T-helper 1 cell (primary cell): ENCODE results near the gene GNAI2.

Experiments used
- DNase-seq, 5 donors: peaks; one replicate each; pipeline ENCODE4 v3.0.0-alpha.2; 2012 to 2020
- total RNA-seq, 4 donors: gene quantifications; one replicate each; lab custom pipeline; 2026; lab: John Stamatoyannopoulos, UW

Gene GNAI2
- total RNA-seq = 233 to 304 (median 288) reads per million in 4 donors

GRCh38 chr3:50235716-50236483 lies at the start of gene GNAI2:
GNAI2 (plus strand) TSS chr3:50236204; CDS start chr3:50236336, 132 bp downstream.
- DNase-seq = peak; percentile 97 to 99 (median 99)

GRCh38 chr3:50187750-50188149 lies 48.3 kb upstream of the GNAI2 start:
- no peak for DNase-seq

- peak in 1 of 5 donors; percentile 28 for DNase-seq
These were observed 46.7 kb upstream of the GNAI2 start for GRCh38 chr3:50189274-50189673.

GRCh38 chr3:50189989-50190388 lies 46.0 kb upstream of the GNAI2 start:
- no peak for DNase-seq

DNA sequence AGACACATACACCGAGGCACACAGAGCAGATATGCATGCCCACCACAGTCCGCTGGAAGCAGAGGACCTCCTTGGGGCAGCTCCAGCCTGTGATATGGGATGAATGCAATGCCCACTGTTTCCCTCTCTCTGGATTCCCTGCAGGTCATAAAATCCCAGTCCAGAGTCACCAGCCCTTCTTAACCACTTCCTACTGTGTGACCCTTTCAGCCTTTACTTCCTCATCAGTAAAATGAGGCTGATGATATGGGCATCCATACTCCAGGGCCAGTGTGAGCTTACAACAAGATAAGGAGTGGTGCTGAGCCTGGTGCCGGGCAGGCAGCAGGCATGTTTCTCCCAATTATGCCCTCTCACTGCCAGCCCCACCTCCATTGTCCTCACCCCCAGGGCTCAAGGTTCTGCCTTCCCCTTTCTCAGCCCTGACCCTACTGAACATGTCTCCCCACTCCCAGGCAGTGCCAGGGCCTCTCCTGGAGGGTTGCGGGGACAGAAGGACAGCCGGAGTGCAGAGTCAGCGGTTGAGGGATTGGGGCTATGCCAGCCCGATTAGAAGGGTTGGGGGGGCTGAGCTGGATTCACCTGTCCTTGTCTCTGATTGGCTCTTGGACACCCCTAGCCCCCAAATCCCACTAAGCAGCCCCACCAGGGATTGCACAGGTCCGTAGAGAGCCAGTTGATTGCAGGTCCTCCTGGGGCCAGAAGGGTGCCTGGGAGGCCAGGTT lies 44.9 kb upstream of the GNAI2 start, which contains the start of gene GNAT1:
Gene GNAT1 (plus strand): TSS at position 675 of the 725 bp plus-strand sequence. CDS start 116 bp downstream, outside the sequence.
- no peak for DNase-seq

- DNase-seq = no peak
These were observed 43.9 kb upstream of the GNAI2 start for GRCh38 chr3:50192124-50192523.

DNA sequence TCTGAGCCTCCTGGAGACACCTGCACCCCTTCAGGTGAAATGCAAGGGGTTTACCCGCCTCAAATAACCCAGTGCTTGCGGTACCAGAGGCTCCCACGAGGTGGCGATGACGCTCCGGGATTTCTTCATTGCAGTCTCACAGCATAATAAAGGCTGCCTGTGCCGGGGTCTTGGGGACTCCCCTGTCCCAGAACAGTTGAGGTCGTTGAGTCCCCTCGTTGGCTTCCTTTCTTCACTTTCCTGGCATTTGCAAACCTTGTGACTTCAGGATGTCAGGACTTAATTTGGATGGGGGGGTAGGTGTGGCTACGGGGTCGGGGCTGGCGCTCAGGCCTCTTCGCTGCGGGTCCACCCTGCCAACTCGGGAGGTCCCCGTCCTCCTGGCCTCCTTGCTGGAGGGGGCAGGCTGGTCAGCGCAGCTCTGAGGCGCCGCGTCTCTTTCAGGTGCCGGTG lies 43.3 kb upstream of the GNAI2 start:
- DNase-seq = peak; percentile 58 to 84 (median 65)

DNA sequence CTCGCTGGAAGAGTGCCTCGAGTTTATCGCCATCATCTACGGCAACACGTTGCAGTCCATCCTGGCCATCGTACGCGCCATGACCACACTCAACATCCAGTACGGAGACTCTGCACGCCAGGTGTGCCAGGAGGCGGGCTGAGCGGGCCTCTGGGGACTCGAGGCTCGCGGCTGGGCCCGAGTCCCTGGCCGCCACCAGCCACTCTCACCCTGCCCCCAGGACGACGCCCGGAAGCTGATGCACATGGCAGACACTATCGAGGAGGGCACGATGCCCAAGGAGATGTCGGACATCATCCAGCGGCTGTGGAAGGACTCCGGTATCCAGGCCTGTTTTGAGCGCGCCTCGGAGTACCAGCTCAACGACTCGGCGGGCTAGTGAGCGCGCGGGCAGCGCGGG lies 42.7 kb upstream of the GNAI2 start:
- DNase-seq = no peak

GRCh38 chr3:50193746-50194127 lies 42.3 kb upstream of the GNAI2 start:
- DNase-seq = no peak

- peak; percentile 73 to 83 (median 82) for DNase-seq
These were observed 41.7 kb upstream of the GNAI2 start for GRCh38 chr3:50194128-50194902.

DNA sequence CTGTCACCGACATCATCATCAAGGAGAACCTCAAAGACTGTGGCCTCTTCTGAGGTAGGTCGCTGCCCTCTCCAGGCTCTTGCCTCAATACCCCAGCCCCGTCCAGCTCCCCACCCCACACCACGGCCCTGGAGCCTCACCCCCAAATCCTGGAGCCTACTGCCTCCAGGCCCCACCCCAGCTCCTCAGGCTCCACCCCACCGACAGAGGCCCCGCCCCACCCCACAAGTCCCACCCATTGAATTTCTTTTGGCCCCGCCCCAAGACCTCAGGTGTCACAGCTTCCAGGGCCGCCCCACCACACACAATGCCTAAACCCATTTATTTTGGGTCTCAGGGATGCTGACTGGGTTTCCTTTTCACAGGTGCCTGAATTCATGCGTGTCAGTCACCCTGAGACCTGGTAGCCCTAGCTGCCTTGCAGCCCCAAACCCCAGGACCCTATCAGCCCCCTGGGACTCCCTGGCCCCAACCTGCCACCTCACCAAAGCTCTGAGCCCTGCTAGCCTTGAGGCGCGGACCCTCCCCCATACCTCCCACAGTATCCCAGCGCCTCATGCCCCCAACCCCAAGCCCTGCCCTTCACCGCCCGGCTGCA lies 41.0 kb upstream of the GNAI2 start:
- peak in 1 of 5 donors; percentile 23 for DNase-seq

DNA sequence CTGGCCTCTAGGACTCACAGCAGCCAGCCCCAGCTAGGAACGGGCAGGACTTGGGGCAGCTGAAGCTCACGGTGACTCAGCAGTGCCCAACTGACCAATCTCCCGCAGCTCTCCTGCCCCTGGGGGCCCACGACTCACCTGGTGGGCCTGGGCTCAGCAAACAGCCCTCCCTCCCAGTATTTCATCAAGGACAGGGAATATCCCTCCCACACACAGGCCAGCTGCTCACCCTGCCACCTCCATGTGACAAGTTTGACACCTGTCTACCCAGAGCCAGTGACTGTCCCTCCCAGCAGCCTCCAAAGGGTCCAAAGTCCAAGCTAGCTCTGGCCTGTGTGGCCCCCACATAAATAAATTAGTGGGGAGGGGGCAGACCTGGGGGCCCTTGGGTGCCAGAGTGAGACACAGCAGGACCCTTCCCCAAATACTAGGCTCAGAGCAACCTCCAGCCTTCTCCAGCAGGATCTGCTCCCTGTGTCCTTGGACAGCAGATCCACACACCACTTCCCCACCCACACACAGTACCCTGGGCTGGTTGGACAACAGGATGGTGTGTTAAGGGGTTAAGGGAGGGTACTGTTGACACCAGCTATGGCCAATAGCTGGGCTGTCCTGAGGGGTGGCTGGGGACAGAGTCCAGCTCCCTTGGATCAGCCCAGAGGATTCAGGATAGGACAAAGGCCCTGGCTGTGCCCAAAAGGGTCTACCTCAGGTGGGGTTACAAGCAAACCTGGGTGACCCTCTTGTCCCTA lies 40.3 kb upstream of the GNAI2 start:
- DNase-seq = no peak

DNA sequence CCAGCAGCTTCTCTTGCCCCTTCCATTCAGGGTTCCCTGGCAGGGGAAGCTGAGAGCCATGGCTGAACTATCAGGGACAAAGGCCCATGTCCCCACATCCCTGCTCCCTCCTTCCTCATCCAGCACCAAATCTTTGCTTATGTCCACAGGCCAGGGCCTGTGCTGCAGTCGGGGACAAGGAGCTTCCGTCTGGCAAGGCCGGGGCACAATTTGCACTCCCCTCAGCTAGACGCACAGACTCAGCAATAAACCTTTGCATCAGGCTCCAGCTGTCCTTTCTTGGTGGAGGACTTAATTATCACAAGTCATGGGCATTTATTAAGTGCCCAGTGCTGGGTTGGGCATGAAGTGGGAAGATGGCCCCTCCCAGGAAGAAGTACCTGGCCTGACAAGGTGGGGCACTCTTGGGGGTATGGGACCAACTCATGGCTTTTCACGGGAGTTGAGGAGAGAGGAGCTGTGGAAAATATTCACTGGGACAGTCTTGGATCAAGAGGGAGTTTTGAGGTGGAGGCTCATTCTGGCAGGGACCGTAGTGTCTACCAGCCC lies 39.7 kb upstream of the GNAI2 start:
- DNase-seq = no peak

DNA sequence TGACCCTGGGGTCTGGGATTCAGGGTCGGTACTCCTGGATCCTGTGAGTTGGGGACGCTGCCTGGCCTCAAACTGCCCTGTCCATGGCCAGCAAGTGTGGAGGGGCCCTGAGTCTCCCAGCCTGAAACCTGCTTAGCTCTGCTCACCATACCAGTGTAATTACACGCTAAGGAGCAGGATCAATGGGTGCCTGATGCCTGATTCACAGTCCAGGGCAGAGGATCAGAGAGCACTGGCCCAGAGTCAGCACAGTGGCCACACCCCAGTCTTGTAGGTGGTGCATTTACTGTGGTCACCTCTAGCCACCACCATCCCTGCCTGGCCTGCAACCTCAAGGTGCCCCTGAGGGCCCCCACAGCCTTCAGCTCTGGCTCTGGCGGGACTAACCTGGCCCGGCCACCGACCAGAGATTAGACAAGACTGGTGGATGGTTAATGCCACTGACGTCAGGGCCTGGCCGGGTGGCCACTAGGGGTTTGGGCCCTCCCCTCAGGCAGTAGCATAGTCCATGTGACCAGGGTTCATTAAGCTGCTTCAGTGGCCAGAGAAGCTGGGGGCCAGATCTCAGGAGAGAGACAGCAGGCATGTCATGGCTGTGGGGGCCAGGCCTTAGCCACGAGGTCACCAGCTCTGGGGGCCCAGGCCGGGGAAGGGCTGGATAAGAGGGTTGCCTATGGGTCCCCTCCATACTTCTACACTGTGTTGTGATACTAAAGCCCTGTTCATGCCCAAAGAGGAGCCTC lies 34.3 kb upstream of the GNAI2 start:
- no peak for DNase-seq

- no peak for DNase-seq
These were observed 33.5 kb upstream of the GNAI2 start for GRCh38 chr3:50202353-50203112.

- no peak for DNase-seq
These were observed 32.7 kb upstream of the GNAI2 start for GRCh38 chr3:50203113-50203808.

GRCh38 chr3:50203809-50204803 lies 31.9 kb upstream of the GNAI2 start:
- DNase-seq = no peak

DNA sequence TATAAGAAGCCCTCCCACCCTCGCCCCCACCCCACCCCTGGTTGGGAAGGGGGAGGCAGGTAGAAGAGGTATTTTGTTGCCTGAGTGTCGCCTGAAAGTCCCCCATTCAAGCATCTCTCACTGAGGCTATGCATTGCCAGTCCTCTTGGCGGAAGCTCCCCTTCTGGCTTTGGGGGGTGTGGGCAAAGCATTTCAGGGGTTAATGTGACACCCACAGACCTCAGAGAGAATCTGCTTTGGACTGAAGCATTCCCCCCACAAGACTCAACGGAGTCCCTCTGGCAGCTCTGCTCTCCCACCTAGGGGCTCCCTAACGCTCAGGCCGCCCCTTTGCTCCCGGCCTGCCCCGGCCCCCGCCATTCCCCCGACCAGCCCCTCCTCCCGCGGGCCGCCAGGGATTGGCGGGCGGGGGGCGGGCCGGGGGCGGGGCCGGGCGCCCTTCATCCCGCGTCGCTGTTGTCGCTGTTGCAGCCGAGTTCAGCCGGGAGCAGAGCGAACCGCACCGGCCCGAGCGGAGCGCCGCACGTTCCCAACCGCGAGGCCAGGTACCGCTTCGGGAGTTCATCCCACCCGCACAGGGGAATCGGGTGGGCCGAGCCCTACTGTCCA lies 31.1 kb upstream of the GNAI2 start, which contains the start of gene SLC38A3:
Gene SLC38A3 (plus strand): TSS at position 468 of the 609 bp plus-strand sequence. CDS start 8,929 bp downstream, outside the sequence.
- no peak for DNase-seq
